HG03469 (cell line): ENCODE results near the gene P2RY6.

Source experiments
- ATAC-seq: cut with Tn5 transposase; IDR thresholded peaks from one replicate; pipeline ENCODE4 v1.9.1; 2021; ENCODE audit warnings: mild to moderate bottlenecking, moderate library complexity, moderate number of reproducible peaks; ENCODE audit not compliant: unreplicated experiment

The P2RY6 gene

GRCh38 chr11:73312851-73313327 lies 40.8 kb downstream of the P2RY6 start:
- no peak for ATAC-seq

GRCh38 chr11:73313652-73314051 lies 41.5 kb downstream of the P2RY6 start:
- ATAC-seq: no peak

- no peak for ATAC-seq
These were observed 42.2 kb downstream of the P2RY6 start for GRCh38 chr11:73314117-73314961.

GRCh38 chr11:73315293-73316020 lies 43.3 kb downstream of the P2RY6 start:
- ATAC-seq: no peak

GRCh38 chr11:73316422-73316821 lies 44.3 kb downstream of the P2RY6 start:
- ATAC-seq: no peak

- ATAC-seq: no peak
These were observed 45.2 kb downstream of the P2RY6 start for GRCh38 chr11:73317373-73317772.

- no peak for ATAC-seq
These were observed 45.7 kb downstream of the P2RY6 start for GRCh38 chr11:73317803-73318202.

GRCh38 chr11:73318501-73319011 lies 46.4 kb downstream of the P2RY6 start:
- ATAC-seq: no peak

GRCh38 chr11:73320763-73321603 lies 48.8 kb downstream of the P2RY6 start:
- no peak for ATAC-seq

- no peak for ATAC-seq
These were observed 49.7 kb downstream of the P2RY6 start for GRCh38 chr11:73321604-73322381.

GRCh38 chr11:73322382-73323306 lies 50.5 kb downstream of the P2RY6 start:
- no peak for ATAC-seq

GRCh38 chr11:73323464-73323863 lies 51.3 kb downstream of the P2RY6 start:
- ATAC-seq: no peak

GRCh38 chr11:73324116-73324515 lies 52.0 kb downstream of the P2RY6 start:
- ATAC-seq: no peak

- no peak for ATAC-seq
These were observed 52.5 kb downstream of the P2RY6 start for GRCh38 chr11:73324665-73325035.

- no peak for ATAC-seq
These were observed 53.2 kb downstream of the P2RY6 start for GRCh38 chr11:73325036-73325981.

GRCh38 chr11:73326929-73327811 lies 55.0 kb downstream of the P2RY6 start:
- ATAC-seq: no peak

- ATAC-seq: no peak
These were observed 55.8 kb downstream of the P2RY6 start for GRCh38 chr11:73327812-73328364.
